Sigmoid colon (tissue), 4 donors: ENCODE results near the gene TIMM8B.

Experiments
- CTCF ChIP-seq, 4 experiments: fragments of 450-650 bp in 3 of 4; fragments of 200-600 bp in 1 of 4; IDR thresholded peaks; one replicate each; pipeline ENCODE4 v1.5.1; 2016 to 2019; ENCODE audit warnings: antibody characterized with exemption in 4 of 4, mild to moderate bottlenecking in 3 of 4, moderate library complexity in 2 of 4
- EP300 ChIP-seq, 4 donors: sonication (generic); formaldehyde crosslinking; IDR thresholded peaks; one replicate each; pipeline ENCODE4 v1.6.1; 2017; ENCODE audit warnings: antibody characterized with exemption in 4 of 4
- POLR2A ChIP-seq, 2 donors: fragments of 450-650 bp; IDR thresholded peaks; one replicate each; pipeline ENCODE4 v1.6.1; 2016; ENCODE audit warnings: antibody characterized with exemption in 2 of 2, mild to moderate bottlenecking in 2 of 2, moderate library complexity in 2 of 2
- POLR2AphosphoS5 ChIP-seq, 4 donors: sonication (generic); formaldehyde crosslinking; IDR thresholded peaks; one replicate each; pipeline ENCODE4 v1.6.1; 2017; ENCODE audit warnings: antibody characterized with exemption in 4 of 4

GRCh38 chr11:112123129-112123528 lies 36.6 kb upstream of the TIMM8B start:
- TF ChIP-seq CTCF (IDR thresholded peaks at IDR 0.05) (no peak), POLR2A (IDR thresholded peaks at IDR 0.05) (no peak), EP300 (IDR thresholded peaks at IDR 0.05) (no peak), POLR2AphosphoS5 (IDR thresholded peaks at IDR 0.05) (no peak)
